Measurements from ENCODE around the gene GRIK1.

Gene GRIK1

GRCh38 chr21:29718081-29718815, 221.5 kb downstream of the GRIK1 start:
- DNase-seq (ENCODE audit: low spot score) = no peak

GRCh38 chr21:29717659-29718058, 222.1 kb downstream of the GRIK1 start:
- DNase-seq (ENCODE audit: low spot score) = no peak

DNA sequence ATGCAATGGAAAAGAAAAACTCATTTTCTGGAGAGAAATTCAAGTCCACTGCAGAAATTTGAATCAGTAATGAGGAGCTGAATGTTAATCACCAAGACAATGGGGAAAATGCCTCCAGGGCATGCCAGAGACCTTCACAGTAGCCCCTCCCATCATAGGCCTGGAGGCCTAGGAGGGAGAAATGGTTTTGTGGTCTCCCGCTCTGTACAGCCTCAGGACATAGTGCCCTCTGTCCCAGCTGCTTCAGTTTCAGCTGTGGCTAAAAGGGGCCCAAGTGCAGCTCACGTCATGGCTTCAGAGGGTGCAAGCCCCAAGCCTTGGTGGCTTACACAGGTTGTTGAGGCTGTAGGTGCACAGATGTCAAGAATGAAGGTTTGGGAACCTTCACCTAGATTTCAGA, 223.0 kb downstream of the GRIK1 start:
- DNase-seq (ENCODE audit: low spot score) = no peak

DNA sequence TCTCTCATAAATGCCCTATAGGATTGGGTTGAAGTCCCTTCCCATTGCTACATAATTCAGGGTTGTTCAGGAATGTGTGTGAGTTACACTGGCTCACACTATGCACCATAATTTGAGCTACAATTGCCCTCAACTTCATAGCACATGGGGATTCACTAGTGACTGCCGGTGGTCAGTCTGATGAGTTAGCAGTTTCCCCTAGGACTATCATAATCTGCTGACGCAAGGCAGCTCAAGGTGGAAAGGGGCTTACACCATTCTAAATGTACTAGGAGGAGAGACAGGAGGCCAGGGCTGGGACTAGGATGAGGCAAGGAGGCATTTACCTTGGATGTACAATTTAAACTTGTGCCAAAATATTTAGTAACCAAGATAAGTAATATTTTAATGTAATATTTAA, 224.7 kb downstream of the GRIK1 start:
- DNase-seq (ENCODE audit: low spot score) = no peak

DNA sequence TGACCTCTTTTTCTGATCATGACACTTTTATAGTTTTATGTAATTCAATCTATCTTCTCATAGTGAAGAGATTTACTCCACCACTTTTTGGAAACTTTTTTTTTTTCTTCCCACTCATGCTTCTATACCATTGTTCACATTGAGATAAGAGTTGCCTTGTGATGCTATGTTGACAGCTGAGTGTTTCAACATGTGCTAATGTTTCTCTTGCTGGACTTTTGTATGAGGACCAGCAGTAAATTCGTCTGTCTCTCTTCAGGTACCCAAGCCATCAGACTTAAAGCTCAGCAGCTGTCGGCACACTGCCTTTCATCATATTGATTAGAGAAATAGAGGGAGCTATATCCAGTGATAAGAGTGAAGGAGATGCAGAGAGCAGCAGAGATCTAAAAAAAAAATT, 227.0 kb downstream of the GRIK1 start:
- no peak for DNase-seq (ENCODE audit: low spot score)

DNA sequence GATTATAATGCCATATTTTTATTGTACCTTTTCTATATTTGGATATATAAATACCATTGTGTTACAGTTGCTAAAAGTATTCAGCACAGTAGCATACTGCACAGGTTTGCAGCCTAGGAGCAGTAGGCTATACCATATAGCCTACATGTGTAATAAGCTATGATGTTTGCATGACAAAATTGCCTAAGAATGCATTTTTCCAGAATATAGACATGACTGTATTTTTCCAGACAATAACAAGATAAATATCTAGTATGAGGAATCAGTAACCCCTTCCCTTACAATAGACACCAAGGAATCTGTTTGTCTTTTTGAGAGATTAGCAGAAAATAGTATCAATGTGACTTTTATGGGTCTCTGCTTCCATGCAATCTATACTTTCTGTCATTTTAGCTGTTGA, 228.6 kb downstream of the GRIK1 start:
- DNase-seq (ENCODE audit: low spot score) = no peak

GRCh38 chr21:29710498-29710897, 229.3 kb downstream of the GRIK1 start:
- no peak for DNase-seq (ENCODE audit: low spot score)

DNA sequence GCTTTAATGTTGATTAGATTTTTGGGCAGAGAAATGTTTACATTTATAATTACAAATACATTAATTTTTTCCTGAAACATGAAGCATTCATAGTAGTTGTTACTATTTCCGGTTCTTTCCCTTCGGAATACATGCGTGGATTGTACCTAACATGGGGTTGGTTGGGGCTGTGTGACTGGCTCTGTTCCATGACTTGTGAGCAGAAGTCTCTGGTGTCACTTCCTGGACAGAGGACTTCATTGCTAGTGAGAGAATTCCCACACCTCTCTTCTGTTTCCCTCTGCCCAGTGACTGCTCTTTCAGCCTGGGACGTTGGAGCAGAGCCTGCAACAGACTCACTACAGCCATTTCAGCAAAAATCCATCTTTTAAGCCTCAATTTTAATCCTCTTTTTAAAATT, 231.4 kb downstream of the GRIK1 start:
- no peak for DNase-seq (ENCODE audit: low spot score)

- no peak for DNase-seq (ENCODE audit: low spot score)
Observed at GRCh38 chr21:29704719-29705118, 235.1 kb downstream of the GRIK1 start.

DNA sequence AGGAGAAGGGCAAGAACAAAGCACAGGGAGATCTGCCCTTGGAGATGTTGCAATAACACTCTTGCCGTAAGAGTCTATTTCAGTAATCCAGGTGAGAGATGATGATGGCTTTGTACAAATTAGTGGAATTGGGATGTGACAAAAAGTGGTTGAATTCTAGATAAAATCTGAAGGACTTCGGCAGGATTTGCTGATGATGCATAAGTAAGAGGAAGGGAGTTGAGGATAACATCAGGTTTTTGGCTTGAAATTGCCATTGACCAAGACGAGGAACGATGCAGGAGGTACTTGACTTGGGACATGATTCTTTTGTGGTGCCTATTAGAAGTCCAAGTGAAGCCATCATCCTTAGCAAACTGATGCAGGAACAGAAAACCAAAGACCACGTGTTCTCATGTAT, 238.1 kb downstream of the GRIK1 start:
- DNase-seq (ENCODE audit: low spot score) = no peak

DNA sequence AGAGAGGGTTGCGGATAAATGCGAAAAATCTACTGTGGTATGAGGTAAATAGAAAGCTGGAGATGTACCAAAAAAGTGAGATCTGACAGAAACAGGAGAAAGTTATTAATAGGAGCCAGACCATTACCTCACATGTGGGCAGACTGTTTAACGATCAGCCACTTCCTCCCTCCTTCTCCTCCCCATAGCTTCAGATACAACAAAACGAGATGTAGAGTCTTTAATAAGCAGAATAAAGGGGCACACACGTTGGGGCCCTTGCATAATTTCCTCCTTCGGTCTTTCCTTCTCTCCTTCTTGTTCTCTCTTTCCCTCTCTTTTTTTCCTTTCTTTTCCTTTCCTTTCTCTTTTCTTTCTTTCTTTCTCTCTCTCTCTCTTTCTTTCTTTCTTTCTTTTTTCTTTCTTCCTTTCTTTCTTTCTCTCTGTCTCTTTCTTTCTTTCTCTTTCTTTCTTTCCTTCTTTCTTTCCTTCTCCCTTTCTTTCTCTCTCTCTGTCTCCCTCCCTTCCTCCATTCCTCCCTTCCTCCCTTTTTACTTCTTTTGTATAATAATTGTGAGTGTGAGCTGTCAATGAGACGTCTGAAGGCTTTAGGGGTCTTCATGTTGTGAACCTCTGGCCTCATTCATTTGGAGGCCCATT, 242.1 kb downstream of the GRIK1 start:
- no peak for DNase-seq (ENCODE audit: low spot score)

GRCh38 chr21:29696937-29697336, 242.9 kb downstream of the GRIK1 start:
- no peak for DNase-seq (ENCODE audit: low spot score)

GRCh38 chr21:29691616-29692491, 247.9 kb downstream of the GRIK1 start:
- no peak for DNase-seq (ENCODE audit: low spot score)

GRCh38 chr21:29689753-29690152, 250.0 kb downstream of the GRIK1 start:
- no peak for DNase-seq (ENCODE audit: low spot score)

GRCh38 chr21:29684106-29684505, 255.7 kb downstream of the GRIK1 start:
- DNase-seq (ENCODE audit: low spot score) = no peak

DNA sequence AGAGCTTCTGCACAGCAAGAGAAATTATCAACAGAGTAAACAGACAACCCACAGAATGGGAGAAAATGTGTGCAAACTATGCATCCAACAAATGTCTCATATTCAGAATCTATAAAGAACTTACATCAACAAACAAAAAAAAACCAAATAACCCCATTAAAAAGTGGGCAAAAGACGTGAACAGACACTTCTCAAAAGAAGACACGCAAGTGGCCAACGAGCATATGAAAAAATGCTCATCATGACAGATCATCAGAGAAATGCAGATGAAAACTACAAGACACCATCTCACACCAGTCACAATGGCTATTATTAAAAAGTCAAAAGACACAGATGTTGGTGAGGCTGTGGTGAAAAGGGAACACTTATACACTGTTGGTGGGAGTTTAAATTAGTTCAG, 257.0 kb downstream of the GRIK1 start:
- no peak for DNase-seq (ENCODE audit: low spot score)

GRCh38 chr21:29680273-29680672, 259.5 kb downstream of the GRIK1 start:
- no peak for DNase-seq (ENCODE audit: low spot score)

GRCh38 chr21:29678626-29679025, 261.2 kb downstream of the GRIK1 start:
- DNase-seq (ENCODE audit: low spot score) = no peak

- DNase-seq (ENCODE audit: low spot score) = no peak
Observed at GRCh38 chr21:29677326-29677725, 262.5 kb downstream of the GRIK1 start.

DNA sequence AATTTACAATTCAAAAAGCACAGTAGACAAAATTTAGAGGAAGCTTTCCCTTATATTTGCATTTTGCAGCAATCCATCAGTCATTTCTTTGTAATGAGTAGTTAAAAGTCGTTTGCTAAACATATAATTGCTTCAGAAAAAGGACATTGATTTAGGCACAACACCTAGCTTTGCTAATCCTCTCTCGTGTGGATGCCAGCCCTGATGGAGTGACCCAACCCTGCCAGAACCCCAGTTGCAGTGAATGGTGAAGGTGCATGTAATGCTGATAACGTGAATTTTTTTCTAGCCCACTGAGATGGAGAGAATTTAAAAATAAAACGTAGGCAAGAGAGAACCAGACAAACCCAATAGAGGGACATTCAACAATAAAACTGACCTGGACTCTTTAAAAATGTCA, 263.4 kb downstream of the GRIK1 start:
- DNase-seq (ENCODE audit: low spot score) = no peak

DNA sequence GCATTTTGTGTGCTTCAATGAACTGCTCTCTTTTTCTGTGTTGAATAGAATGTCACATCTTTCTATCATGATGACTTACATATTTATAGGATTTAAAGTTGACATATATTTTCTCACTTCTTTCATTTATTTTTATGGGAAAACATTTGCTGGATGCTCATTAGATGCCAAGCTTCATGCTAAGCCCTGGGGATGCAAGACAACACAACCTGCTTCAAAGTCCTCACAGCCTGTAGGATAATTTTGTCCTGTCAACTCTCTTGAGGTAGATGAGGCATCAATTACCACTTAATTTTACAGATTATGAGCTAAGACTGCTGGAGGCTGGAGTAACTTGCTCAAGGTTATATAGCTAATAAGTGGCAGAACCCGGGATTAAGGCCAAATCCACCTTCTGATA, 264.3 kb downstream of the GRIK1 start:
- DNase-seq (ENCODE audit: low spot score) = no peak

GRCh38 chr21:29674343-29674742, 265.5 kb downstream of the GRIK1 start:
- DNase-seq (ENCODE audit: low spot score) = no peak

DNA sequence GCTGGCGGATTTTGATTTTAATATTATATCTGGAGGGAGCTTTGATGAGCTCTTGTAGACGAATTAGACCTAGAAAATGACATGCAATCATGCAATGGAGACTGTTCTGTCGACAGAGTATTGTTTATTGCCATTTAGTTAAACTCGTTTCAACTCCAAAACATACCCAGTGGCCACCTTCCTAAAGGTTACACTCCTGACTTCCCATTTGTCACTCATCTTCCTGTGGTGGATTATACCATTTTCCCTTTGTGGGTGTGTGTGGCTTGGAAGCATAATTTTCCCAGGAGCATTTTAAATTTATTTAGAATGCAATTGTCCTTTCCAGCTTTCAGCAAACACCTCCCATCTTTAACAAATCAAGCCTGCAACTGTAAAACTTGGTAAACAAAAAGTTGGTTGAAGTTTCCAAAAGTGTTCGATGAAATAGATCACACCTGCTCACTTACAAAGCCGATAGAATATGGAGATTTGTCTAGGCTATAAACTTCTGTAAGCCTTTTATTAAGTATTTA, 266.6 kb downstream of the GRIK1 start:
- no peak for DNase-seq (ENCODE audit: low spot score)
